Fibroblast of lung (primary cell): ENCODE measurements around the gene POLR3E. TPM values are rescaled to one million over a fixed set of nuclear protein-coding genes. Genes with fewer than 3 reads are reported as not detected.

ENCODE experiments used
- DNase-seq, 2 donors: peaks; one replicate each; pipeline versions ENCODE4 v3.0.0 to v3.0.0-alpha.2; 2010; ENCODE audit warnings: low read depth in 2 of 2
- H2AFZ ChIP-seq: 2 replicates; pipeline ENCODE4 v1.5.1; 2012; ENCODE audit warnings: low read length, control low read depth, inconsistent platforms
- H3K27ac ChIP-seq: 2 replicates; pipeline ENCODE4 v1.5.1; 2011; ENCODE audit warnings: low read length, control low read depth; ENCODE audit not compliant: insufficient read depth
- H3K27me3 ChIP-seq: 2 replicates; pipeline ENCODE4 v1.5.1; 2011; ENCODE audit warnings: mild to moderate bottlenecking, low read length; ENCODE audit not compliant: control insufficient read depth, insufficient read depth
- H3K36me3 ChIP-seq: 2 replicates; pipeline ENCODE4 v1.5.1; 2011; ENCODE audit warnings: low read length; ENCODE audit not compliant: control insufficient read depth, insufficient read depth
- H3K4me1 ChIP-seq: 2 replicates; pipeline ENCODE4 v1.5.1; 2011; ENCODE audit warnings: low read length; ENCODE audit not compliant: control insufficient read depth, insufficient read depth; ENCODE audit errors: extremely low read depth
- H3K4me2 ChIP-seq: 2 replicates; pipeline ENCODE4 v1.5.1; 2011; ENCODE audit warnings: low read length, control low read depth; ENCODE audit not compliant: insufficient read depth; ENCODE audit errors: extremely low read depth
- H3K4me3 ChIP-seq, 4 experiments: fragments of 200-600 bp in 1 of 4; sonication (generic) in 1 of 4; replicated peaks in 1 of 4; 2 replicates each; pipeline ENCODE4 v1.5.1; 2011 to 2016; ENCODE audit warnings: low read length in 4 of 4, low read depth in 3 of 4, mild to moderate bottlenecking in 3 of 4, control low read depth in 2 of 4, inconsistent platforms in 1 of 4, mixed read lengths in 1 of 4; ENCODE audit not compliant: insufficient read depth in 1 of 4; ENCODE audit errors: control extremely low read depth in 1 of 4
- H3K79me2 ChIP-seq: 2 replicates; pipeline ENCODE4 v1.5.1; 2012; ENCODE audit warnings: mild to moderate bottlenecking, low read length, inconsistent platforms; ENCODE audit not compliant: control insufficient read depth, insufficient read depth
- H3K9ac ChIP-seq: 2 replicates; pipeline ENCODE4 v1.5.1; 2011; ENCODE audit warnings: mild to moderate bottlenecking, low read length, control low read depth; ENCODE audit not compliant: insufficient read depth
- H3K9me3 ChIP-seq: 2 replicates; pipeline ENCODE4 v1.5.1; 2012; ENCODE audit warnings: low read depth, low read length; ENCODE audit not compliant: control insufficient read depth, insufficient read depth
- H4K20me1 ChIP-seq: 2 replicates; pipeline ENCODE4 v1.5.1; 2011; ENCODE audit warnings: low read length; ENCODE audit not compliant: control insufficient read depth, insufficient read depth; ENCODE audit errors: extremely low read depth
- CTCF ChIP-seq, 2 donors: IDR thresholded peaks in 1 of 2; conservative IDR thresholded peaks in 1 of 2; 1 replicate in 1 of 2; 2 replicates in 1 of 2; pipeline ENCODE4 v1.5.1; 2011 to 2012; ENCODE audit warnings: low read length in 2 of 2, control low read depth in 1 of 2, inconsistent platforms in 1 of 2, low read depth in 1 of 2, mild to moderate bottlenecking in 1 of 2
- EZH2 ChIP-seq: IDR thresholded peaks from 2 replicates; pipeline ENCODE4 v1.5.1; 2012; ENCODE audit warnings: low read length, control low read depth, mild to moderate bottlenecking; ENCODE audit errors: missing control alignments
- polyA plus RNA-seq, 2 donors: library from polyadenylated mRNA; depleted of rRNA in 1 of 2; stranded (reverse) in 1 of 2; unstranded in 1 of 2; fragments of >200 nt; gene quantifications; 2 replicates each; pipeline ENCODE4 v1.2.1, GENCODE V29; 2011 to 2012; ENCODE audit warnings: missing spikeins in 1 of 2
- total RNA-seq: library from RNA; depleted of rRNA; stranded (reverse); fragments of >200 nt; gene quantifications from 2 replicates; pipeline ENCODE4 v1.2.1, GENCODE V29; 2014

Gene POLR3E
- total and polyA plus RNA-seq, 2 donors (not counting 1 experiment from before 2014, with no cell fraction given) = 14.2 to 28.9 TPM

- peaks cover 19% of the 10 kb centered on the region for H3K36me3 ChIP-seq
- no peaks in the 10 kb centered on the region for H3K79me2 ChIP-seq
Measured at GRCh38 chr16:22312897-22313781, 15.9 kb downstream of the POLR3E start.

GRCh38 chr16:22313876-22314470 lies 16.8 kb downstream of the POLR3E start:
- Histone ChIP-seq H3K9me3 (no peaks in the 10 kb centered on the region), H3K4me1 (no peaks in the 10 kb centered on the region), H3K4me2 (no peak overlapping the region), H3K27me3 (no peaks in the 10 kb centered on the region), H4K20me1 (no peaks in the 10 kb centered on the region), H3K9ac (no peak overlapping the region), H2AFZ (no peak overlapping the region), H3K4me3 (no peak overlapping the region), H3K79me2 (no peaks in the 10 kb centered on the region), H3K36me3 (peaks cover 15% of the 10 kb centered on the region), H3K27ac (no peak overlapping the region)
- DNase-seq = no peak
- TF ChIP-seq CTCF (conservative IDR thresholded peaks at IDR 0.05 in 1 of 2, IDR thresholded peaks at IDR 0.05 in 1 of 2; ENCODE audit: low read depth in 1 of 2, low read length in 2 of 2) (no peak), EZH2 (no peak)

More at GRCh38 chr16:22312897-22313781, 15.9 kb downstream of the POLR3E start:
- Histone ChIP-seq H3K4me2 (no peak overlapping the region), H3K27me3 (no peaks in the 10 kb centered on the region), H2AFZ (no peak overlapping the region), H3K9me3 (no peaks in the 10 kb centered on the region), H3K4me1 (no peaks in the 10 kb centered on the region), H4K20me1 (no peaks in the 10 kb centered on the region), H3K4me3 (no peak overlapping the region), H3K27ac (no peak overlapping the region), H3K9ac (no peak overlapping the region)
- DNase-seq = no peak
- no peak for TF ChIP-seq CTCF (conservative IDR thresholded peaks at IDR 0.05 in 1 of 2, IDR thresholded peaks at IDR 0.05 in 1 of 2; ENCODE audit: low read depth in 1 of 2, low read length in 2 of 2)
- no peak for TF ChIP-seq EZH2

GRCh38 chr16:22314661-22315626 lies 17.7 kb downstream of the POLR3E start:
- no peak for TF ChIP-seq EZH2
- TF ChIP-seq CTCF (conservative IDR thresholded peaks at IDR 0.05 in 1 of 2, IDR thresholded peaks at IDR 0.05 in 1 of 2; ENCODE audit: low read depth in 1 of 2, low read length in 2 of 2) = no peak
- Histone ChIP-seq H2AFZ (no peak overlapping the region), H3K79me2 (no peaks in the 10 kb centered on the region), H3K9ac (no peak overlapping the region), H3K4me1 (no peaks in the 10 kb centered on the region), H3K27ac (no peak overlapping the region), H3K9me3 (no peaks in the 10 kb centered on the region), H3K27me3 (no peaks in the 10 kb centered on the region), H3K4me2 (no peak overlapping the region), H3K36me3 (peaks cover 10% of the 10 kb centered on the region), H4K20me1 (no peaks in the 10 kb centered on the region), H3K4me3 (no peak overlapping the region)
- no peak for DNase-seq
